Caki2 (cell line): ENCODE results near the gene BLTP3B. TPM values are rescaled to one million over a fixed set of nuclear protein-coding genes. Genes with fewer than 3 reads are reported as not detected.
"Not testable (repeated sequence)": the region's sequence is repeated elsewhere in the genome, so short reads cannot be mapped to it uniquely, and the experiment has no call there.

ENCODE experiments used
- DNase-seq: peaks from one replicate; pipeline ENCODE4 v3.0.0-alpha.2; 2015; ENCODE audit warnings: low read depth
- in situ Hi-C: cut with HindIII; loops from 2 replicates; pipeline ENCODE4 v1.10.0; 2016; ENCODE audit warnings: low sequenced_read_pairs, low pct_unique_long_range_greater_than_20kb, mixed read lengths
- total RNA-seq: library from RNA; depleted of rRNA; stranded (reverse); fragments of >200 nt; shearing (Covaris generic); gene quantifications from 2 replicates; pipeline ENCODE4 v1.2.3, GENCODE V29; 2014; ENCODE audit warnings: low replicate concordance; rRNA removed

Gene BLTP3B
- total RNA-seq: 4.6 and 5.7 TPM in 2 replicates

GRCh38 chr12:100142851-100143559 is at the start of gene BLTP3B:
Gene BLTP3B (minus strand): TSS chr12:100142874. CDS start chr12:100142635, 239 bp downstream.
- DNase-seq: peak; percentile 59
- in situ Hi-C loops: no loop called here

GRCh38 chr12:100189636-100190394 is 47.1 kb upstream of the BLTP3B start:
- in situ Hi-C loops: no loop called here
- no peak for DNase-seq

GRCh38 chr12:100188888-100189635 is 46.4 kb upstream of the BLTP3B start:
- in situ Hi-C loops, DNase-seq: not testable (repeated sequence)

- in situ Hi-C loops: no loop called here
- no peak for DNase-seq
These were observed 45.3 kb upstream of the BLTP3B start for GRCh38 chr12:100187857-100188519.

GRCh38 chr12:100187068-100187467 is 44.4 kb upstream of the BLTP3B start:
- no peak for DNase-seq
- in situ Hi-C loops: no loop called here

GRCh38 chr12:100186071-100186470 is 43.4 kb upstream of the BLTP3B start:
- in situ Hi-C loops: no loop called here

GRCh38 chr12:100185361-100185894 is 42.8 kb upstream of the BLTP3B start:
- in situ Hi-C loops: no loop called here
- DNase-seq: no peak

More at GRCh38 chr12:100186071-100186470, 43.4 kb upstream of the BLTP3B start:
- no peak for DNase-seq

- DNase-seq: no peak
- in situ Hi-C loops: no loop called here
These were observed 42.0 kb upstream of the BLTP3B start for GRCh38 chr12:100184549-100185145.

- in situ Hi-C loops: no loop called here
These were observed 36.6 kb upstream of the BLTP3B start for GRCh38 chr12:100179252-100179651.

GRCh38 chr12:100176493-100176892 is 33.8 kb upstream of the BLTP3B start:
- in situ Hi-C loops, DNase-seq: not testable (repeated sequence)

More at GRCh38 chr12:100179252-100179651, 36.6 kb upstream of the BLTP3B start:
- no peak for DNase-seq

GRCh38 chr12:100174495-100174894 is 31.8 kb upstream of the BLTP3B start:
- DNase-seq: no peak
- in situ Hi-C loops: no loop called here

GRCh38 chr12:100173111-100173510 is 30.4 kb upstream of the BLTP3B start:
- in situ Hi-C loops: no loop called here
- no peak for DNase-seq

- in situ Hi-C loops: no loop called here
These were observed 28.6 kb upstream of the BLTP3B start for GRCh38 chr12:100171248-100171647.

GRCh38 chr12:100170313-100170858 is 27.7 kb upstream of the BLTP3B start:
- no peak for DNase-seq
- in situ Hi-C loops: no loop called here

More at GRCh38 chr12:100171248-100171647, 28.6 kb upstream of the BLTP3B start:
- DNase-seq: no peak

- no peak for DNase-seq
- in situ Hi-C loops: no loop called here
These were observed 26.7 kb upstream of the BLTP3B start for GRCh38 chr12:100169345-100169744.

GRCh38 chr12:100168562-100168961 is 25.9 kb upstream of the BLTP3B start:
- in situ Hi-C loops: no loop called here
- DNase-seq: no peak

- DNase-seq: no peak
- in situ Hi-C loops: no loop called here
These were observed 23.6 kb upstream of the BLTP3B start for GRCh38 chr12:100166232-100166631.
